Lower leg skin (tissue), 4 donors: ENCODE data around the gene HOXD10. TPM values are rescaled to one million over a fixed set of nuclear protein-coding genes. Genes with fewer than 3 reads are reported as not detected.

Experiments
- DNase-seq, 2 donors: peaks; one replicate each; pipeline ENCODE4 v3.0.0-alpha.2; 2019; ENCODE audit warnings: low spot score in 2 of 2
- H3K4me3 ChIP-seq: fragments of 200-600 bp; sonication (generic); 2 replicates; pipeline ENCODE4 v1.5.1; 2017; ENCODE audit warnings: mild to moderate bottlenecking, low read depth; ENCODE audit not compliant: poor library complexity, severe bottlenecking
- POLR2A ChIP-seq, 2 donors: fragments of 450-650 bp; IDR thresholded peaks; one replicate each; pipeline ENCODE4 v1.6.1; 2016 to 2017; ENCODE audit warnings: antibody characterized with exemption in 2 of 2, mild to moderate bottlenecking in 1 of 2, moderate library complexity in 1 of 2
- WGBS, 2 donors: methylation state at CpG; one replicate each; pipeline ENCODE4 v1.1.5; 2018; 5-methylcytosine and 5-hydroxymethylcytosine counted together
- intact Hi-C: fragments of 100-400 bp; cut with DNase I; formaldehyde crosslinking; loops from one replicate; pipeline ENCODE4 v1.15.0; 2023; ENCODE audit warnings: low total_unique reads
- total RNA-seq, 4 donors: library from RNA; depleted of rRNA; stranded (reverse); fragments of >200 nt; gene quantifications; one replicate each; pipeline ENCODE4 v1.1.0, GENCODE V29; 2016
- TF ChIP-seq, protein P1 (sequence below), 3 donors: fragments of 450-650 bp; IDR thresholded peaks; one replicate each; pipeline ENCODE4 v1.5.1; 2016; ENCODE audit warnings: antibody characterized with exemption in 3 of 3, mild to moderate bottlenecking in 3 of 3, moderate library complexity in 2 of 3

The HOXD10 gene
- total RNA-seq, 4 donors from 2014 or later: 0.29 to 3.1 (median 1.4) TPM; not detected in 1

DNA sequence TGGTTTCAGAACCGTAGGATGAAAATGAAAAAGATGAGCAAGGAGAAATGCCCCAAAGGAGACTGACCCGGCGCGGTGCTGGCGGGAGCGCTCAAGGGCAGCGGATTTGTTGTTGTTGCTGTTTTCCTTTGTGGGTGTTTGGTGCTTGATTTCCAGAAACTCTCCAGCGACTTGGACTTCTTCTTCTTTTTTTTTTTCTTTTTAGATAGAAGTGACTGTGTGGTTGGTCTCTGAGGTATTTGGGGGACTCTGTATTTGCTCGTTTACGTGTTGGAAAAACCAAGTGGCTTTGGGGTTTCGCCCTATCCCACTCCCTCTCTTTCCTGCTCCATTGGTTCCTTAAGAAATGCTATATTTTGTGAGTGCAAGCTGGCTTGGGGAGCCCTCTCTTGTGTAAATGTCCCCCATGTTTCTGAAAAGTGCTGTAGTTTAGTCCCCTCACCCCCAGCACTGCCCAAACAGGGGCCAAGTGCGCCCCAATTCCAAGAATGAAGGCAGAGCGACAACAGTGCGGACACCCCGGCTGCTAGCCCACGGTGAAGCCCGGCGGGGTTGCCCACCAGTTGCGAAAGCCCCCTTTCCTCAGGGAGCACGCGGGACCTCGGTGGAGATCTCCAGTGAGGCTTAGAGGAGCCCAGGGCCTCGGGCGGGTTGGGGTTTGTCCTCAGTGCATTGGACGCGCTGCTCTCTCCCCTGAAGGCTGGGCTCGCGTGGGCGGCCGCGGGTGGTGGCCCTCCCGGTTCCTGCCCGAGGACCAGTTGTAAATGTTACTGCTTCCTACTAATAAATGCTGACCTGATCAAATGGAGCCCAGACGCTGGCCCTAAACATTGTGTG is 7.8 kb downstream of the HOXD10 start:
- H3K4me3 ChIP-seq: no peak overlapping the region
- peak in 1 of 2 donors; percentile 84 for DNase-seq
- WGBS, 2 donors: 41 to 59% methylated on average over 33 to 34 of the region's 34 CpGs
- intact Hi-C loops: loop anchor here (5.0 to 10.0 kb wide), 2 partner anchors 513 to 1030 kb away; no protein-coding TSS in a partner anchor
- TF ChIP-seq, protein P1, sequence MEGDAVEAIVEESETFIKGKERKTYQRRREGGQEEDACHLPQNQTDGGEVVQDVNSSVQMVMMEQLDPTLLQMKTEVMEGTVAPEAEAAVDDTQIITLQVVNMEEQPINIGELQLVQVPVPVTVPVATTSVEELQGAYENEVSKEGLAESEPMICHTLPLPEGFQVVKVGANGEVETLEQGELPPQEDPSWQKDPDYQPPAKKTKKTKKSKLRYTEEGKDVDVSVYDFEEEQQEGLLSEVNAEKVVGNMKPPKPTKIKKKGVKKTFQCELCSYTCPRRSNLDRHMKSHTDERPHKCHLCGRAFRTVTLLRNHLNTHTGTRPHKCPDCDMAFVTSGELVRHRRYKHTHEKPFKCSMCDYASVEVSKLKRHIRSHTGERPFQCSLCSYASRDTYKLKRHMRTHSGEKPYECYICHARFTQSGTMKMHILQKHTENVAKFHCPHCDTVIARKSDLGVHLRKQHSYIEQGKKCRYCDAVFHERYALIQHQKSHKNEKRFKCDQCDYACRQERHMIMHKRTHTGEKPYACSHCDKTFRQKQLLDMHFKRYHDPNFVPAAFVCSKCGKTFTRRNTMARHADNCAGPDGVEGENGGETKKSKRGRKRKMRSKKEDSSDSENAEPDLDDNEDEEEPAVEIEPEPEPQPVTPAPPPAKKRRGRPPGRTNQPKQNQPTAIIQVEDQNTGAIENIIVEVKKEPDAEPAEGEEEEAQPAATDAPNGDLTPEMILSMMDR (IDR thresholded peaks at IDR 0.05): no peak
- no peak for TF ChIP-seq POLR2A (IDR thresholded peaks at IDR 0.05)

GRCh38 chr2:176124947-176125771 is 8.6 kb downstream of the HOXD10 start:
- DNase-seq: peak in 1 of 2 donors; percentile 71
- no peak overlapping the region for H3K4me3 ChIP-seq
- intact Hi-C loops: loop anchor here (5.0 to 10.0 kb wide), 2 partner anchors 512 to 1030 kb away; no protein-coding TSS in a partner anchor
- TF ChIP-seq, protein P1 (IDR thresholded peaks at IDR 0.05): no peak
- TF ChIP-seq POLR2A (IDR thresholded peaks at IDR 0.05): no peak
- 58 to 72% methylated on average over 9 of the region's 9 CpGs for WGBS, 2 donors

DNA sequence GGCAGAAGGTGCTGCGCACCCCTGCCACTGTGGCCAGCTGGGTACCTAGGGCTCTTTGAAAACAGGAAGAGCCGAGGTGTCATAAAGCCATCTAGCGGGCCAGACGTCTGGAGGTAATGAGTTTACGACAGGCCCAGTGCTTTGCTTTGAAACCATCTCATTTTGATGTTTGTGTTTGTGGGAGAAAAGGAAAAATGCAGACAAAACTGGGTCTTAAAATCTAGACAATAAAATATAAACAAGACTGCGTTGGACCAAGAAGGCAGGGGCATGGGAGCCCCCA is 9.1 kb downstream of the HOXD10 start:
- H3K4me3 ChIP-seq: no peak overlapping the region

DNA sequence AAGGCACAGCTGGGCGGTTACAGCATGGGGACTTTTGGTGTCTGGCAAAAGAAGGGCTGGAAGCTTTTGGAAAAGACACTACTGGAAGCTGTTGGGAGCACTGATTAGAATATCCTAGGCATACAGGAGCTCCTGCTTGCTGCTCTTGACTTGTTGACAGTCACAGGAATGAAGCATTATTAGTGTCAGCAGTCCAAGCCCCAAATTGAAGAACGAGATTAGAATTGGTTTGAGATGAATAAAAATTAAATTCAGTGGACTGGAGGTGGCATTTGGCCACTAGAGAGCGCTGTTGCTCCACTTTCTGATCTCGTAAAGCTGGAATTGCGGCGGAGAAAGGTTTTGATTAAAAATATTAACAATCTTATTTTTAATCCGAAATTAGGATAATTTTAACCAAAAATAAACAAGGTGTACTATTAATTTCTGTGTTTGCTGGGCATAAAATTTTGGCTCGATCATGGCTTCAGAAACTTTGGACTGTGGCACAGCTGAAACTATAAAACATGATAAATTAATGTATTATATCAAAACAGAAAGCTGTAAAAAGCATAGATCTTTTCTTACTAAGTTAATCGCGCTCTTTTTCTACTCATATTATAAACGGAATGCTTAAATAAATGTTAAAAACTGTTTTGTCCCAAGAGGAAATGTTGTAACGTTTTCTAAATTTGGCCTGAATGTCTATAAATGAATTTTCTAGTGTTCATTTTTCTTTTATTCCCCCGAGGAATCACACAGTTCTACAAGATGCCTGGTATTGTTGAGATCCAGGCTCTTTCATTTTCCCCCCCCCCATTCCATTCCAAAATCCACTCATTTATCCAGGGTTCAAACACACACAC is 10.6 kb downstream of the HOXD10 start:
- TF ChIP-seq, protein P1 (IDR thresholded peaks at IDR 0.05): peak in 2 of 3 donors; percentile 3 to 61
- no peak for TF ChIP-seq POLR2A (IDR thresholded peaks at IDR 0.05)
- peak; percentile 63 to 95 for DNase-seq
- intact Hi-C loops: loop anchor here (10.0 kb wide), 1 partner anchor 1028 kb away; no protein-coding TSS in a partner anchor
- no peak overlapping the region for H3K4me3 ChIP-seq
- 7% methylated on average over 13 of the region's 13 CpGs for WGBS, 2 donors

More for the DNA sequence above, 9.1 kb downstream of the HOXD10 start:
- intact Hi-C loops: loop anchor here (10.0 kb wide), 1 partner anchor 1029 kb away; no protein-coding TSS in a partner anchor
- no peak for TF ChIP-seq POLR2A (IDR thresholded peaks at IDR 0.05)
- TF ChIP-seq, protein P1 (IDR thresholded peaks at IDR 0.05): no peak
- 42 to 58% methylated on average over 6 of the region's 6 CpGs for WGBS, 2 donors
- no peak for DNase-seq

DNA sequence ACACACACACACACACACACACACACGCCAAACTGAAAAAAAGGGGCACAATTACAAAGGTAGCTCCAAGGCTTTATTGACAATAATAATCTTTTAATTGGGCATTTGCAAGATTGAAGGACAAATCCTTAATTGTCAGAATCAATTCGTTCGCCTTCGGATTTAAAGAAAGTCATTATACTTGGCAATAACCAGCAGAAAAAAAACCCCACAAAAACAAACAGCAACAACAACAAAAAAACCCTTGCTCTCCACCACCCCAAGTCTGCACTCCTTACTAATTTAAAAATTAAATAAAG is 11.1 kb downstream of the HOXD10 start:
- no peak for TF ChIP-seq POLR2A (IDR thresholded peaks at IDR 0.05)
- TF ChIP-seq, protein P1 (IDR thresholded peaks at IDR 0.05): no peak
- 42 to 43% methylated on average over 4 of the region's 4 CpGs for WGBS, 2 donors
- DNase-seq: no peak
- intact Hi-C loops: loop anchor here (10.0 kb wide), 1 partner anchor 1027 kb away; no protein-coding TSS in a partner anchor
- no peak overlapping the region for H3K4me3 ChIP-seq
